Stimulated activated CD8-positive, alpha-beta memory T cell treated with anti-CD3 and anti-CD28 coated beads, Interleukin-15, amount 100 ng/mL, for 48 hours (primary cell): Measurements from ENCODE around the gene TUBA3C.

Source experiments
- DNase-seq, 2 donors: peaks; one replicate each; pipeline ENCODE4 v3.0.0-alpha.2; 2020; ENCODE audit warnings: low read depth in 2 of 2

TUBA3C gene

DNA sequence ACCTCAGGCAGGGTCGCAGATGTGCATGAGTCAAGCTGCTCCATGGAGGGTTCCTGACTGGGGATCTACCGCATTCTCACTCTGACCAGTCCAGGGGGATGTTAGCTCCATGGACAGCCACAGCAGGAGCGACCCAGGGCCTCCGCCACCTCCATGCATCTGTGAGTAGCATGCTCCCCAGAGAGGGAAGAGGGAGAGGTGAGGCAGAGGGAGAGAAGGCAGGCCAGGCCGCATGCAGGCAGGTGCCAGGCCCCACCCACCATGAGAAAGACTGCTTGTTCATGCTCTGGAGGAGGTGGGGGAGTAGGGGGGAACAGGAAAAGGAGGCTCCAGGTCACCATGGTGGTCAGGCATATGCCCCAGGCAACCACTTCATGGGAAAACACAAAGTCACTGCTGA is 20.3 kb downstream of the TUBA3C start:
- no peak for DNase-seq

DNA sequence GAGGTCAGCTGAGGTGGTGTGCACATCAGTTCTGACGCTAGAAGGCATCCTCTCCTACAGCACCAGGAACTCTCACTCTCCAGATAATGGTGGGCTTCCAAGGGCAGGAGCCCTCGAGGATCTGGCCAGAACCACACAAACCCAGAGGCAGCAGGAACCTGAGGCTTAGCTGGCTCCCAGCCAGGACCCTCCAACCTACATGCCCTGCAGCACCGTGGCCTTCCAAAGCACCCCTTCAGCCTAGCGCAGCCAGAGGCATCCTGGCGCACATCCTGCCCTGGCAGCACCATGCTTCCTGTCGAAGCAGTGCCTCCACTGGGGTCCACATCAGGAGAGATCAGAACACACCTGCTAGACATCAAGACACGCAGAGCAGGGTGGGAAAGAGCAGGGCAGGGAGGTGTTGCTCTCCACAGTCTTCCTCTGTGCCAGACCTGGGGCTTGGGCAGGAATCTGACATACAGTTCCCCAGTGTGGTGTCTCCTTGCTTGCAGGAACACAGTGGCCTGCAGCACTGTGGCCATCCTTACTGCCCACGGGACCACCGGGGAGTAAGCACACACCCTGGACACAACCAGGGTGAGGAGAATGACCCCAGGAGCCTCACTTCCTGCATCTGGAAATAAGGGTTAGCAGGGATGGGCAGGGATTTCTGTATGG is 21.7 kb downstream of the TUBA3C start:
- no peak for DNase-seq

DNA sequence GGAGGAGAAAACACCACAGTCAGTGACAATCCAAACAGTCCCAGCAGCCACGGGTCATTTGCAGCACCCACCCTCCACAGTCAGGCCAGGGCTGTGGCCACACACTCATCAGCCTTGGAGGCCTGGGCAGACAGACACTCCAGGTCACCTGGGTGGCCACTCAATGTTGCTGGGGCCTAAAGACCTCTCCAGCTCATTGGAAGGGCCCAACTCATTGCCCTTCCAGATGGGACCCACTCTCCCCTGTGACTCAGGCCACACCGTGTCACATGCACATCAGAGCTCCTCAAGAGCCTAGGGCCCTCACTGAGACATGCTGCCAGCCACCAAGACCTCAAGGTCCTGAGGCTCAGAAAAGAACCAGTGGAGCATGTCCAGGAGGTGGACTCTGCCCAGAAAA is 22.4 kb downstream of the TUBA3C start:
- no peak for DNase-seq

DNA sequence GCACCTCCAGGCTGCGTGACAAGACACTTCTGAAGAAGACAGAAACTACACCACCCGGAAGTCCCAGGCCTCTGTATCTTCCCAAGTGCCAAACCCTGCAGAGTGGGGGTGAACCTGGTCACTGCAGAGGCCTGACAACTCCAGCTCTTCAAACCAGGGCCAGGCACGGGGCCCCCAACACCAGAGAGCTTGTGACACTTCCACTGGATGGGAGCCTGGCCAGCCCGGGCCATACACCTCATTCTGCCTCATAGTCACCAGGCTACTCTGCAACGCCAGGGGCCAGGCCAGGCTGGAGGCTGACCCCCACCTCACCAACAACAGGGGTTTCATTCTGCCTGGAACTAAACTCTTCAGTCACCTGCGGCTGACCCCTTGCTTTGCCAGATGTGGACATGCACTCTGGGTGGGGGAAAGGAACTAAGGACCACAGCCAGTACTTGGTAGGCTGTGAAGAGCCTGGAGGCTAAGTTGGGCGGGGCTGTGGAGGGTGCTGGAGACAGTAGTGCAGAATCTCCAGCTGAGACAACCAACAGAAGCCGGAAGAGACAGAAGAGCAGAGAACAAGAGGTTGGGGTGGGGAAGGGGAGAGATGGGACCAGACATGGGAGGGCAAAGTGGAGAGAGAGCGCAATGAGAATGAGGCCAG is 23.0 kb downstream of the TUBA3C start:
- no peak for DNase-seq

DNA sequence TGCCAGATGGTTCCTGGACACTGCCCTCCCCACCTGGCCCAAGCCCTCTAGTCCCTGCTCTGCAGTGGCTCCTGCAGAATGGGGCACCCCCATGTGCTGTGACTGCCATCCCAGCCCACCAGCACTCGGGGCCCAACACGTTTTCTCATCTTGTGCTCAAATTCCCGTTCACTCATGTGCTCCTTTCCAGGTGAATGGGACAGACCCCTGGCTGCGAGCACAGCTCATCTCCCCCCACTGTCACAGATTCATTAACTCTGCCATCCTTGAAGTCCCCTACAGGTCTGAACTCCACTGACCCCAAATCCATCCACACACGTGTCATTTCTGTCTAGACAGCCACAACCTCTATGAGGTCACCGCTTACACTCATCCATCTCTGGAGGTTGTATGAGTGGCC is 23.6 kb downstream of the TUBA3C start:
- DNase-seq = no peak

DNA sequence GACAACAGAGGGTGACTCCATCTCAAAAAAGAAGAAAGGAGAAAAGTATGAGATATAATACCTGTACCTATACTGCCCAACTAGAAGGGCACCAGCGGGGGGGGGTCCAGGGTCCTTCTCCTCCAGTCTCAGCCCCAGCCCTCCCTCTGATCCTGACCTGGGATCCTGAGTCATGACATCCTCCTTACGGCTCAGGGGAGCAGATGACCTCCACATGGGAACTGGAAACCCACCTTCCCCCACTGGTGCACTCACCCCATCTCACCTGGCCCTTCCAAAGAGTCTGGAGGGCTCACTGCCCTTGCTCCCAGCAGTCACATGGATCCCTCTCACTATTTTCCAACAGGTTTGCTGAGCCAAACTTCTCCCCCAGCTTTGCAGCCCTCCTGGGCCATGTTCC is 24.2 kb downstream of the TUBA3C start:
- no peak for DNase-seq

DNA sequence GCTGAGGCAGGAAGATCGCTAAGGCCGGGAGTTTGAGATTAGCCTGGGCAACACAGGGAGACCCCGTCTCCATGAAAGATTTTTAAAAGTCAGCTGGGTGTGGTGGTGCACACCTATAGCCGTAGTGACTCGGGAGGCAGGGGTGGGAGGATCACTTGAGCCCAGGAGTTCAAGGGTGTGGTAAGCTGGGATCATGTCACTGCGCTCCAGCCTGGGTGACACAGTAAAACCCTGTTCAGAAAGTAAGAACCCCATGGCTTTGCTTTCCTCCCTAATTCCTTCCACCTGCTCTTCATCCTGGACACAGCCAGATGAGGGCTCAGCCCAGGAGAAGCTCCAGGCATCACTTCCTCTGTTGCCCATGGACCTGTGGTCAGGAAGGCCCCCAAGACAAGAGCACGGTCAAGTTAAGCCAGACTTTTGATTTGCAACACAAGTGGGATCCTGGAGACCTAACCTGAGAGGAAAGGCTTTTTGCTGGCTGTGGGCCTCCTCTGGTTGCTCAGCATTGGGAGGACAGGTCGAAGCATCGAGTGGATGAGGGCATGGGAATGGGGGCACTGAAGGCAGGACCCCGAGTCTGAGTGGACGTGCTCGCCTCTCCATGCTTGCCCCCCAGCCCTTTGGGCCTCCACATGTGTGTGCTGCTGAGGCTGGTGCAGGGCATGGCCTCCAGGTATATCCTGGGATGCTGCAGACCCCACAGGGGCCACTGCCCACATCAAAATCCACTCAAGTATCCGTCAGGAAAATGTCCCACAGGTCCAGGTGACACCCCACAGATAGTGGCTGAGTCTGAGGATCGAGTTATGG is 25.4 kb downstream of the TUBA3C start:
- no peak for DNase-seq

DNA sequence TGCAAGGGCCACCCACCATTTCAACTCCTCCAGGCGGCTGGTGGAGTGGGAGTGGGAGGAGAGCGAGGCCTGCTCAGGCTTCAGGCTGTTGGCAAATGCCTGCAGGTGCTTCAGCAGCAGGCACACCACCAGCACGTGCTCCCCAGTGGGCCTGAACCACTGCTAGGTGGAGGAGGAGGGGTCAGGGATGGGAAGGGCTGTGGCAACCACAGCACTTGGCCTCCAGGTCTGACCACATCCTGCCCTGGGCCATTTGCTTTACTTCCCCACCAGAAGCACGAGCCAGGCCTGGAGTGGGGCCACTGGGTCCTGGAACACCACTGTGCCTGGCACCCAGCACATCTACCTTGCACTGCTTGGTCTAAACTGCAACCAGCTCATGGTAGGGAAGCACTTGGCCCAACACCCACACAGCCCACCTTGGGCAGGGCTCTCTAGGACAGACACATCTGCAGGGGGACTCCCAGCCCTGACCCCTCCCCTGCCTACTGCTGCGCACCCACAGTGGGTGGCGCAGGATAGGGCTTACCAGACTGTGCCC is 26.2 kb downstream of the TUBA3C start:
- DNase-seq = no peak

DNA sequence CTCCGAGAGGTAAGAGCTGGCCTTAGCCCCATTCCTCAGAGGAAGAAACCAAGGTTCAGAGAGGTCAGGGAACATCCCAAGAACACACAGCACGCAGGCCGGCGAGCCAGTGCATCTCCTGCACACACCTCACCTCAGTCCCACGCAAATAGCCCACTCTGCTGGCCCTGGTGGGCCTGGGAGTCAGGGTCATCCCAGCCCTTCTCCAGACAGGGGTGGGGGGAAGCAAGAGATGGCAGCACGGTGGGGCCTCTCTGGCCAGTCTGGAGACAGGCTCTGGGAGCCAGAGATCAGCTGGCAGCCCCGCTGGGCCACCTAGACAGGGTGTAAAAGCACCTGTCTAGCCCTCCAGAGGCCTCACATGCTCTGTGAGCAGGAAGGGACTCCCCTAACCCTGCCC is 26.8 kb downstream of the TUBA3C start:
- DNase-seq = no peak

DNA sequence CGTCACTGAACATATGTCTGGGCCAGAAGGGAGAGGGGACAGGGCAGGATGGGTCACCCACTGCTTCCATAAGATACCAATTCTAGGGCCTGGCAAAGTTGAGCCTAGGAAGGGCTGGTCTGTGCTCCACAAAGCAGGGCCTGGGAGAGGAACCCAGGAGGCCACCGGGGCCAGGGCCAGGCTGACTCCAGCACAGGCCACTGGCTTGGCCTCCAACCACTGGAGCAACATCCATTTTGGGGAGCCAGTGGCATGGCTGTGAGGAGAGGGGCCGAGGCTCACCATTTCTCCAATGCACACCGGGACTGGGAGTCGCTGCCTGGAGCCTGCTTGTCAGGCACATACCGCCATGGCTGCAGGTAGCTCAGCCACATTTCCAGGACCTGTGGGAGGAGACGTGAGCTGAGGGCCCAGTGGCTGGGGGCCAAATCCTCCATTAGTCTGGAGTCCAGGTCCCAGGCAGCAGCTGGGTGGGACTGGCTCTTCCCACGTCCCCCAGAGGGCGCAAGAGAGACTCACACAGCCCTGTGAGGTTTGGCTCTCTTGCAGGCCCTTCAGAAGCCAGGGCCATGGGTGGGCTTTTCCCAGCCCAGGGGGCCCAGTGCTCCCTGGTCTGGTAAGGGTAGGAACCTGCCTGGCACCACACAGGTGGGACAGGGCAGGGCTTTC is 27.7 kb downstream of the TUBA3C start:
- peak in 1 of 2 donors; percentile 7 for DNase-seq

DNA sequence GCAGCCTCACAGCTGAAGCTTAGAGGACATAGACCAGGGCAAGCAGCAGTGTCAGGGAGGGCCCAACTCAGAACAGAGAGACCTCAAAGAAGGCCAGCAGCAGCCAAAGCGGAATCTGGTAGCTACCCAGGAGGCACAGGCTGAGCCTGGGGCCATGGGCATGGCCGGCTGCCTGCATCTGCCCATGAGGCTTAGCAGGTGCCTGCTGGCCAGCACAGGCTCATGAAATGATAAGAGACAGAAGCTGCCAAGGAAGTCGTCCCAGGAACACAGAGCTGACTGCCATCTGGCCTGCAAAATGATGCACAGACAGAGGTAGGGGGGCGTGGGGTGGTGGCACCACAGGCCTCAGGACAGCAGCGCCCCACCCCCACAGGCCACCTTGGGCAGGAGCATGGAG is 29.2 kb downstream of the TUBA3C start:
- DNase-seq = no peak

DNA sequence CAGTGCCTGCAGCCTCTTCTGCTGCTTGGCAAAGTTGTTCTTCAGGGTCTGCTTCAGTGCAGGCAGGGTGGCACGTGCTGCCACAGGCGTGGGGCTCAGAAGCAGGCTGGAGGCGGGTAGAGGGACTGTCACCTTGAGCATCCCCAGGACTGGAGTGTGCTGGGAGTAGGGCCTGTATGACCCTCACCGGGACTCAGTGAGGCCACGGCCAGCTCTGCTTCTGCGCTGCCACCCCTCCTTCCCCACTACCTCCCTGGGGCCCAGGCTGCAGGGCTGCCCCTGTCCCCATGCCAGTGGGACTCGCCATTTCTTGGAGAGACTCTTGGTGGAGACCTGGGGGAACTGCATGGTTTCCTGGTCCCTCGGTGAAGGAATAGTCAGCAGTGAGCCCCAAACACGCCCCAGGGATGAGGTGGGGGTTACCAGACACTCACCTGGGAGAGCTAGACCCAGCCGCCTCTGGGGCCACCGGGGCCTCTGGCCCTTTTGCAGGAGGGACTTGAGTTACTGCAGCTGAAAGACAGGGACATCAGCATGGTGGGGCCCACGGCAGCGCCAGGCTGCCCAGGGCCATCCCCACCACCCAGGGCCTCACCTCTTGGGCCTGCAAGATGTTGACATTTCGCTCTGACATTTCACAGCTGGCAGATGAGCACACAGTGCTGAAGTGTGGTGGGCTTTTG is 29.9 kb downstream of the TUBA3C start:
- no peak for DNase-seq

DNA sequence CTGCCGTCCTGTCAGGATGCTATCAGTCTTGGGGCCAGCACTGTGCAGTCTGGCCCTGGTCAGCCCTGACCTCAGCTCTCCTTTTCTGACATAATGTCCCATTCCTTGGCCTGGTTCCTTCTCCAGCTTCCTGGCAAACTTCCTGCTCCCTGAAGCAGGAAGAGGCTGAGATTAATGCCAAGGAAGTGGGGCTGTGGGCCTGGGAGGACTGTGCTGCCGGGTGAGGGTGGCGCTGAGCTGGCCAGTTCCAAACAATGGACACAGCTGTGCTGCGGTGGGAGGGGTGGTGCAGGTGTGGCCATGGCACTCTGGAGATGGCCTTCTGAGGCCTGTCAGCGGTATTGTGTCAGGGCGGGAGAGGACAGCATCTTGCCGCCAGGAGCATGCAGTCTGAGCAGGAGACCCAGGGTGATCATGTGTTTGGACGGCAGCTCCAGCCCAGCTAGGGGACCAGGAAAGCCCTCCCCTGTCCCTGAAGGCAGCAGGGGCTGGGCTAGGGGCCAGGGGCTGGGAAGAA is 30.9 kb downstream of the TUBA3C start:
- DNase-seq = no peak

DNA sequence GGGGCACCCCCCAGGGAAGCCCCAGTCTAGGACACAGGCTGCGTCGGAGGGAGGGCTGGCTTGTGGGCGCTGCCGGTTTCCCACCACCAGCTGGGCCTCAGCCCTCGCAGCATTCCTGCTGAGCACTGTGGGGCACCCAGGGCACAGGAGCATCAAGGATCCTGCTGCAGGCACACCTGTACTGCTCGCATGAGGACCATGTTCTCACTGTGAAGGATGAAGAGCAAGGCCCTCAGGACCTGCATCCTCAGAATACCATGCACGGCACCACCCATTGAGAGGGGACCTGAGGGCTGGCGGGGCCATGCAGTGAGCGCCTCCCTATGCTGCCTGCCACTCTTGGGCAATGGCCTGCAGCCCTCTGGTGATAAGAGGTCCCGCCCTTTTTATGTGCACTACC is 31.4 kb downstream of the TUBA3C start:
- no peak for DNase-seq

DNA sequence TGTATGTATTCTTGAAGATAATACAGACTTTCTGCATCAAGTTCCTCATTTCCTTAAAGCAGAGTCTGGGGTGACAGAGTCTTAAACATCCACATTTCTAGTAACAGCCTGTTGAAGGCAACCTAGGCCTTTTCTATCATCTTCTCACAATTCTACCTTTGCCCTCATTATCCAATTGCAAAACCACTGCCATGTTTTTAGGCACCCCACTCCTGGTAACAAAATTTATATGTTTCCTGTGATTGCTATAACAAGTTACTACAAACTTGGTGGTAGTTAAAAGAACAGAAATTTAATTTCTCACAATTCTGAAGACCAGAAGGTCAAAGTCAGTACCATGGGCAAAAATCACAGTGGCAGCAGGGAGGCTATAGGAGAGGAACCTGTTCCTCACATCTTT is 33.1 kb downstream of the TUBA3C start:
- DNase-seq = no peak
